Measurements from ENCODE around the gene CMTM8.

Gene CMTM8

DNA sequence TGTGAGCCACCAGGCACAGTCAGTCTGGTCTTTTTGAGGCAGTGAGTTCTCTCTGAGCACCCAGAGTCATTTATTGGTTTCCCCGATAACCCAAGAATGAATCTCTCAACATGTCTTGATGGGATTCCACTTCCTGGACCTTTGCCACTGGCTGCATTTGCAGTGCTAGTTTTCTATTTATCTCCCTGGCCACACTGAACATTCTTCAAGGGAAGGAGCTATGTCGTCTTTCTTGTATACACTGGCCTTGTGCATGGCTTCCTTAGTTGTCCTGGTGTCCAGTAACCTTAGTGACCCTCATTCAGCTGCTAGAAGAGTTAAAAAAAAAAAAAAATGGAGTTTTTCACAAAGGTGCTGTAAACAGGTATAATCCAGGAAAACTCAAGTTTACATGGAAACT is 88.3 kb downstream of the CMTM8 start:
- Mint-ChIP-seq H3K4me1 (ENCODE audit: low read depth) (no peaks in the 10 kb centered on the region), H3K36me3 (ENCODE audit: low read depth) (no peaks in the 10 kb centered on the region), H3K4me3 (no peak overlapping the region), H3K27me3 (no peaks in the 10 kb centered on the region), H3K27ac (no peak overlapping the region), H3K9me3 (no peaks in the 10 kb centered on the region)
- intact Hi-C loops (cut with micrococcal nuclease), result no loop called here

DNA sequence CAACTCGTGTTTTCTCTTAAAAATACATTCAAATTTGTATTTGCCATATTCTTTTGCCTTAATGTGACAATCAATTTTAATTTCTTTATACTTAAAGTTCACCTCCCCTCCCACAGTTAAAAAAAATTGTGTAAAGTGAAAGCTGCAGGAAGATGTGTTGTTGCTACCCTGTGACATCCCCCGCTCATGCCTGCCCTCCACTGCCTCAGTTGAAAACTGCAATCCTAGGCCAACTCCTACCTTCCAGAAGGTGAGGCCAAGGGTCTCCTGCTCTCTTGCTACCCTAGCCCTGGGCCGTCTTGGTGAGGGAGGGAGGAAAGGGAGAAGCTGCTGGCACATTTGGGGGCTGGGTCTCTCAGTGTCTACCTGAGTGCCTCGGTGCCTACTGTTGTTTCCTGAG is 96.2 kb downstream of the CMTM8 start:
- H3K27me3 Mint-ChIP-seq, result no peaks in the 10 kb centered on the region
- intact Hi-C loops (cut with micrococcal nuclease), result no loop called here
- H3K4me3 Mint-ChIP-seq, result no peak overlapping the region
- H3K4me1 Mint-ChIP-seq (ENCODE audit: low read depth), result peaks cover 6% of the 10 kb centered on the region
- H3K9me3 Mint-ChIP-seq, result no peaks in the 10 kb centered on the region
- no peaks in the 10 kb centered on the region for H3K36me3 Mint-ChIP-seq (ENCODE audit: low read depth)
- no peak overlapping the region for H3K27ac Mint-ChIP-seq

DNA sequence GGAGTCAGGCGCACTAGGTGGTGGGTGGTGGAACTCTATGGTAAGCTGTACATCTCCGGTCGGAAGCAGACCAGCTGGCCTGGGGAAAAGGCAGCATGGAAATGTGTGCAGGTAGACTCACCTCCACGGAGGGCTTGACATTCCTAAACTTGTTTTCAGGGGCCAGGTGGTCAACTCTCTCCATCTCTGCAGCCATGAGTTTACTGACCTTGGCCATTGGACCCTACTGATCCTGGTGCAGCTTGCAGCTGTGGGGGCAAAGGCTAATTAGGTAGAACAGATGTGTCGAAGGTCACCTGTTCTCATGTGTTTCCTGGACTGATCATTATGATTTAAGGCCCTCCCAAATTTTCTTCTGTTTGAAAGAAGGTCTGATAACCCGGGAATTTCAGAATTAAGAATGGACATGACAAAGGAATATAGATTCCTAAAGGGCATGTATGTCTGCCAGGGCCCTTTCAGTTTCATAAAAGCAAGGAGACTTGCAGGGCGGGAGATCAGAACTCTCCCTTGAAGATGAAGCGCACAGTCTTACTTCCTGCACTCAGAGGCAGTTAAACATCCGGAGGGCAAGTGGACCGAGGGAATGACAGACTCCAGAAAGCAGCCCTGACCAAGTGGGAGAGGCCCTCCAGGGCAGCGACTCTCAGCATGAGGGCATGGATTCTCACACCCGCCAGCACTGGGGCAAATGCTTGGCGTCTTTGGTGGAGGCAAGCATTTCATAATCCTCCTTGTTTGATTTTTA is 97.1 kb downstream of the CMTM8 start:
- no peaks in the 10 kb centered on the region for H3K36me3 Mint-ChIP-seq (ENCODE audit: low read depth)
- H3K9me3 Mint-ChIP-seq, result no peaks in the 10 kb centered on the region
- H3K27me3 Mint-ChIP-seq, result no peaks in the 10 kb centered on the region
- no peak overlapping the region for H3K27ac Mint-ChIP-seq
- H3K4me3 Mint-ChIP-seq, result no peak overlapping the region
- peaks cover 6% of the 10 kb centered on the region for H3K4me1 Mint-ChIP-seq (ENCODE audit: low read depth)
- intact Hi-C loops (cut with micrococcal nuclease), result no loop called here

DNA sequence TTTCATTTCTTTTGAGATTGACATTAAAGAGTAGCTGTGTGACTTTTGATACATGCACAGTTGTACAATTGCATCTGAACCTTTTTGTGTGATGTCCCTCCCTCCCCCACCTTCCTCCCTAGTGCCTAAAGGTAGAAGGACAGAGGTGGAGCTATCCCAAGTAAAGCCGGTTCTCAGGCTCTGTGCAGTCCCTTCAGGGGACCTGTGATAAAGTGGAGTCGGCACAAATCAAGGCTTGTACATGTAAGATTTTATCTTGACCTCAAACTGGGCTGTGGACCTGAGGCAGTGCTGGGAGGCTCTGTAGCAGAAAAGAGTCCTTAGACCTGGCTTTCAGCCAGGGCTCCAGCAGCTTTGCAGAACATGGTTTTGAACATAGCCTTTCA is 97.6 kb downstream of the CMTM8 start:
- no peaks in the 10 kb centered on the region for H3K27me3 Mint-ChIP-seq
- no peaks in the 10 kb centered on the region for H3K9me3 Mint-ChIP-seq
- no peak overlapping the region for H3K4me3 Mint-ChIP-seq
- H3K4me1 Mint-ChIP-seq (ENCODE audit: low read depth), result peaks cover 6% of the 10 kb centered on the region
- no peak overlapping the region for H3K27ac Mint-ChIP-seq
- no peaks in the 10 kb centered on the region for H3K36me3 Mint-ChIP-seq (ENCODE audit: low read depth)
- intact Hi-C loops (cut with micrococcal nuclease), result no loop called here

DNA sequence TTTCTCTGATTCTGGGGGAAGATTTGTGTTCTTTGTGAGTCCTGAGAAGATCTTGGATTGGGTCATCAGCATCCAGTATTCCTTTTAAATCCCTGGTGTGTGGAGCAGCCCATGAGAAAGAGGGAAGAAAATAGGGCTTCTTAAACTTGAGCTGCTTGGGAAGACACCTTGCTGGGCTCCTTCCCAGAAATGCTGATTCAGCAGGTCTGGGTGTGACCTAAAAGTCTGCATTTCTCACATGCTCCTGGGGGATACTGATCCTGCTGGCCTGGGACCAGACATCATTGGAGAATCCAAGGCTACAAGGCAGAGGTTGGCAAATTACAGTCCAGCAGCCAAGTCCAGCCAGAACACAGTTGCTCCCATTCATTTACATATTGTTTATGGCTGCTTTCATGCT is 99.0 kb downstream of the CMTM8 start:
- intact Hi-C loops (cut with micrococcal nuclease), result no loop called here
- Mint-ChIP-seq H3K4me1 (ENCODE audit: low read depth) (peaks cover under 1% of the 10 kb centered on the region), H3K27me3 (no peaks in the 10 kb centered on the region), H3K36me3 (ENCODE audit: low read depth) (no peaks in the 10 kb centered on the region), H3K27ac (no peak overlapping the region), H3K4me3 (no peak overlapping the region), H3K9me3 (no peaks in the 10 kb centered on the region)

DNA sequence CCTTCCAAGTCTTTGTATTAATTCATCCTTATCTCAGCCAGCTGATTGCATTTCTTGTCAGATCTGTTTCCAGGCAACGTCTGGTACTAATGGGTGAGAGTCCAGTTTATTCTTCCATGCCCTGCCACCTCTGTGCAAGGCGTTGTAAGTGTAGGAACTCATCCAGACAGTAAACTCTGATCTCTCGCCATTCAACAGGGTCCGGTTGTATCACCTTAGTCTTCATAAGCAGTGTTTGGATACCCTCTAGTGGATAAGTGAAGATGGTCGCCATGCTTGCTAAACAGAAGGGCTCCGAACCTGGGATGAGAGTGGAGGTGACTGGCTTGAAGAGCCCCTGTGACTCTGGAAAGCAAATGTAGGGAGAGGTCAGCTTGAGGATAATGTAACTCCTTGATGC is 101.6 kb downstream of the CMTM8 start:
- Mint-ChIP-seq H3K9me3 (no peaks in the 10 kb centered on the region), H3K4me3 (no peak overlapping the region), H3K27ac (no peak overlapping the region), H3K4me1 (ENCODE audit: low read depth) (no peaks in the 10 kb centered on the region), H3K27me3 (no peaks in the 10 kb centered on the region), H3K36me3 (ENCODE audit: low read depth) (no peaks in the 10 kb centered on the region)
- intact Hi-C loops (cut with micrococcal nuclease), result loop anchor here (5.0 kb wide), 1 partner anchor 163 kb away; no protein-coding TSS in a partner anchor

DNA sequence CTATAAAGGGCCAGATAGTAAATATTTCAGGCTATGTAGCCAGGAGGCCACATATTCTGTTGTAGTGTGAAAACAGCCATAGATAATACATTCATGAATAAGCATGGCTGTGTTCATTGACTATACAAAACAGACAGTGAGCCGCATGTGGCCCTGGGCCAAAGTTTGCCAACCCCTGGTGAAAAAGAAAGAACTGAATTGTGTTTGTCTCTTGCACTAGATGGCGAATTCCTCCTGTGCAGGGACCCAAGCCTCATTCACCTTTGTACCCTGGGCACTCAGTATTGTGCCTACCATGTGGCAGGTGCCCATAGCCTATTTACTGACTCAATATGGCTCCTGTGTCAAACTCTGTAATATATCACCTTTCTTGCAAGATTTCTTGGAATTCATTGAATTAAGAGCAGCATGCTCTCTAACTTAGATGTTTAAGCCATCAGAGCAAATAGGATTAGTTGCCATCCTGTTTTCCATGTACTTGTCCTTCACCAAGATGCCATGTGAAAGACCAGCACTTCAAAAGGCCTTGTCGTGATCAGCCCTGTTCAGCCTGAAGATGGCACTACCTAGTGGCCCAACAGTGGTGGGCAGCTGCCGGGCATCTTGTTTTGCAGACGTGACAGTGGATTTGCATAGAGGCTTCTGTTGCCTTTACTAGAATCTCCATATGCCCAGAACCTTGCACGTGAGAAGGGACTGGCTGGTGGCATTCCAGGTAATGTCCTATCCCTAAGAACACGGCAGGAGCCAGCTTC is 102.3 kb downstream of the CMTM8 start:
- H3K4me3 Mint-ChIP-seq, result no peak overlapping the region
- H3K36me3 Mint-ChIP-seq (ENCODE audit: low read depth), result no peaks in the 10 kb centered on the region
- intact Hi-C loops (cut with micrococcal nuclease), result loop anchor here (5.0 kb wide), 1 partner anchor 163 kb away; no protein-coding TSS in a partner anchor
- H3K27ac Mint-ChIP-seq, result no peak overlapping the region
- H3K9me3 Mint-ChIP-seq, result no peaks in the 10 kb centered on the region
- H3K4me1 Mint-ChIP-seq (ENCODE audit: low read depth), result no peaks in the 10 kb centered on the region
- no peaks in the 10 kb centered on the region for H3K27me3 Mint-ChIP-seq

DNA sequence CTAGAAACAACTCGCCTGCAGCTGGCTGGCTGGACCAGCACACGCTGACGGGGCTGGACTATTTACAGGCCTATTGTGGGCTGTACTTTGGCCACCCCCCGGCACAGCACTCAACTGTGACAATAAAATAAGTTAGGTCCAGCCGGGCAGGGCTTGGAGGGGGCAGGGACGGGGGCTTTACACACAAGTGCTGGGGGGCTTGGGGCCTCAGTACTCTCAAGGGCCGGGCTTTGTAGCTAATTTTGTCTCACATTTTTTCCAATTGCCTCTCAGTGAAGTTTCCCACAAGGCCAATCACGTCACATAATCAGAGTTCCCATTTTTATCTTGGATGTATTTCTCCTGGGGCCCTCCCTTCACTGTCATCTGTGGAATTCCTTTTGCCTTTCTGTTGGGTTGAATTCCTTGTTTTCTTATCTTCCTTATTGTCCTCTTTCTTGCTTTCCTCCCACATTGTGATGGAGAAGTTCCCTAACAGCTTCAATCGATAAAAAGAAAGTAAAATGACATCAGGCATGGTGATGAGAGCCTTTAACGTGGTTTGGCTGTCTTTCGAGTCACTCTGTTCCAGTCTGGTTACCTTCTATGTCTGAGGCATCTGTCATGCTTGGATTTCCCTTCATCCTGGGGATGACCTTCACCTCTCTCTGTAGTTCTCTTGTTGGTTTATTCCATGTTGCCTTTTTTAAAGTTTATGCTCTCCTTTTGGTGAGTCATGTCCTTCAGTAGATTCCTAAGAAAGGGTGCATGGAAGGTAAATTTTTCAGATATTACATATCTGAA is 109.1 kb downstream of the CMTM8 start:
- H3K36me3 Mint-ChIP-seq (ENCODE audit: low read depth), result no peaks in the 10 kb centered on the region
- intact Hi-C loops (cut with micrococcal nuclease), result no loop called here
- H3K27me3 Mint-ChIP-seq, result no peaks in the 10 kb centered on the region
- H3K9me3 Mint-ChIP-seq, result no peaks in the 10 kb centered on the region
- H3K4me1 Mint-ChIP-seq (ENCODE audit: low read depth), result peaks cover 4% of the 10 kb centered on the region
- H3K4me3 Mint-ChIP-seq, result no peak overlapping the region
- H3K27ac Mint-ChIP-seq, result no peak overlapping the region

DNA sequence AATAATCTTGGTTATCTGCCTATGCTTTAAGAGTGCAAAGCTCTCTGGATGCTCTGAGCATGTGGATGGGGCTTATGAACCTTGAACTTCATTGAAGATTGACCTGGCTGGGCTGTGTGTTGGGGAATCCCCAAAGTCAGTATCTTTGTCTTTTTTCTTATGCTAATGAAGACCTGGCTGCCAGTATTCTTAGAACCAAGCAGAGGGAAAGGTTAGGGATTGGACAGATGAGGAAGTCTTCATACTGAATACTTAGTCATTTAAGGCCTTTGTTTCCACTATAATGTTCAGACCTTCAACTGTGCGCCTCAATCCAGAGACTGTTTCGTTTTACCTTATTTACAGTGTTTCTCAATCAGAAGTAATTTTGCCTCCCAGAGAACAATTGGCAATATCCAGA is 110.7 kb downstream of the CMTM8 start:
- H3K27ac Mint-ChIP-seq, result no peak overlapping the region
- intact Hi-C loops (cut with micrococcal nuclease), result no loop called here
- no peaks in the 10 kb centered on the region for H3K27me3 Mint-ChIP-seq
- no peaks in the 10 kb centered on the region for H3K36me3 Mint-ChIP-seq (ENCODE audit: low read depth)
- H3K4me3 Mint-ChIP-seq, result no peak overlapping the region
- H3K4me1 Mint-ChIP-seq (ENCODE audit: low read depth), result peaks cover 5% of the 10 kb centered on the region
- H3K9me3 Mint-ChIP-seq, result no peaks in the 10 kb centered on the region

DNA sequence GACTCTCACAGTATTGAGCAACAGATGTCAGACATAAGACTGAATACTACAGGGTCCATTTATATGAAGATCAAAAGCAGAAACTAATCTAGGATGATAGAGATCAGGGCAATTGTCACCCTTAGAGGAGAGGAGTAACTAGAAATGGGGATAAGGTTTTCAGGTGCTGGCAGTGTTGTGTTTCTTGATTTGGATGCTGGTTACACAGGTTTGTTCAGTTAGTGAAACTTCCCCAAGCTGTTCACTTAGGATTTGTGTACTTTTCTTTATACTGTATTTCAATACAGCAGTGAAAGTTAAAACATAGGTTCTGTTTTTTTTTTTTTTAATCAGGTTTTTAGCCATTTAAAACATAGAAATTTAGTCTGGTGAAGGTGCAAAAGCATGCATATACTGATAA is 114.1 kb downstream of the CMTM8 start:
- Mint-ChIP-seq H3K27me3 (no peaks in the 10 kb centered on the region), H3K9me3 (no peaks in the 10 kb centered on the region), H3K4me3 (no peak overlapping the region), H3K4me1 (ENCODE audit: low read depth) (peaks cover 5% of the 10 kb centered on the region), H3K27ac (no peak overlapping the region), H3K36me3 (ENCODE audit: low read depth) (no peaks in the 10 kb centered on the region)
- intact Hi-C loops (cut with micrococcal nuclease), result no loop called here

DNA sequence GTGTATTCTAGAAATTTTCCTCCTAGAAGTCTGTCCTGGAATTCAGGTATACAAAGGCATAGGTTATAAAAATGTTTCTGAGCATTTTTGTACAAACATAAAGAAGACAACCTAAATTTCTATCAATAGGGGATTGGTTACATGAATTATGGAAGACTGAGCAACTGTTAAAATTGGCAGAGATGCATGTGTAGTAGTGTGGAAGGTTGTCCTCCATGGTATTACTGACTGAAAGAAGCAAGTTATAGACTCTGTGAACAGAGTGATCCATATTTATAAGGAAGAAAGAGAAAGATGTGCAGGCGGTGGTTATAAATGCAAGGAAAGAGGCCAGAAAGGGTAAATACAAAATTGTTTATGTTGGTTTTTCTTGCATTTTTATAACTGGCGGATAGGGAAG is 114.9 kb downstream of the CMTM8 start:
- H3K27me3 Mint-ChIP-seq, result no peaks in the 10 kb centered on the region
- no peak overlapping the region for H3K27ac Mint-ChIP-seq
- intact Hi-C loops (cut with micrococcal nuclease), result no loop called here
- H3K36me3 Mint-ChIP-seq (ENCODE audit: low read depth), result no peaks in the 10 kb centered on the region
- H3K9me3 Mint-ChIP-seq, result no peaks in the 10 kb centered on the region
- no peak overlapping the region for H3K4me3 Mint-ChIP-seq
- peaks cover 5% of the 10 kb centered on the region for H3K4me1 Mint-ChIP-seq (ENCODE audit: low read depth)

DNA sequence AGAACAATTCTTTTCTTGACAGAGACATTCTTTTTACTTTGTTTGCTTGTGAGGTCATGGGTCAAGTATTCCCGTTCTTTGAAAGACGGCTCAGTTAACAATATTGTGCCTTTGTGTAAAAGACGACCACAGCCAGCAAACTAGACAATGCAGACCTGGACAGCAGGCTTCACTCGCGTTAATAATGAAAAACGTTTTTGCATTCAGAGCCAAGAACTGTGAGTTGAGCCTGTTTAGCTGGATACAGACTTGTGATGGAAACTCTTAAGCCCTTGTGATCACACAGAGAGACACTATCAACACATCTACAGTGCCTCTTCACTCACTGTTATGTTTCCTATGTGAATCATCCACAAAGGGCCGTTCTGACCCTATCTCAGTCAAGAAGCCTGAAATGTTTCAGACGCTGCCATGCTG is 115.9 kb downstream of the CMTM8 start:
- intact Hi-C loops (cut with micrococcal nuclease), result no loop called here
- no peaks in the 10 kb centered on the region for H3K36me3 Mint-ChIP-seq (ENCODE audit: low read depth)
- no peak overlapping the region for H3K4me3 Mint-ChIP-seq
- H3K27me3 Mint-ChIP-seq, result no peaks in the 10 kb centered on the region
- no peaks in the 10 kb centered on the region for H3K9me3 Mint-ChIP-seq
- H3K27ac Mint-ChIP-seq, result no peak overlapping the region
- H3K4me1 Mint-ChIP-seq (ENCODE audit: low read depth), result peaks cover 11% of the 10 kb centered on the region

DNA sequence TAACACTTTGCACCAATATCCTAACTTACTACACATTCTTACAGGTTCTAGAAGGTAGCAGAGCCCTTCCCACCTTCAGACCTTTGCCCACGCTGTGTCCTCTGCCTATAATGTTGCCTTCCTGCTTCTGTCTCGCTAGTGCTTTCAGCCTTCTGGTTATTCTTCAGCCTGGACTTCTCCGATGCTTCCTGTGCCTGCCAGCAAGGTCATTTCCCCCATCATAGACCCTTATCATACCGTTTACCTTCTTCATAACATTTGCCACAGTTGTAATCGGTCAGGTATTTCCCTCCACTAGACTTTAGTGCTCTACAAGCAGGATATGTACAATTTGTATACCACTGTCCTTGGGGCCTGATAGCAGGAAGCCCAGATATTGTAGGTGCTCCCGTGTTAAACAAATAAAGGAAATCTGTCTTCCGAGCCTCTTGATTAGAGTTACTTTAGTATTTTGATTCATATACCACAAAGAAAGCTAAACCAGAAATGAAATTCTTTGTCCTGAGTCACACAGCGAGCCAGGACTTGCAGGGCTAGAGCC is 117.3 kb downstream of the CMTM8 start:
- H3K27me3 Mint-ChIP-seq, result no peaks in the 10 kb centered on the region
- intact Hi-C loops (cut with micrococcal nuclease), result no loop called here
- H3K36me3 Mint-ChIP-seq (ENCODE audit: low read depth), result no peaks in the 10 kb centered on the region
- peaks cover 11% of the 10 kb centered on the region for H3K4me1 Mint-ChIP-seq (ENCODE audit: low read depth)
- H3K4me3 Mint-ChIP-seq, result no peak overlapping the region
- no peak overlapping the region for H3K27ac Mint-ChIP-seq
- H3K9me3 Mint-ChIP-seq, result no peaks in the 10 kb centered on the region

Data from dendritic cell treated with granulocyte-macrophage colony-stimulating factor and Interleukin-4, amounts not matched to agents 40 ng/mL and 50 ng/mL, for 4 days (primary cell).